ENCODE measurements around the gene SPTLC1. TPM values are rescaled to one million over a fixed set of nuclear protein-coding genes. Genes with fewer than 3 reads are reported as not detected.
A peak's percentile ranks its signal among the peaks of the same experiment; 100 is the strongest.
"Not testable (repeated sequence)": the region's sequence is repeated elsewhere in the genome, so short reads cannot be mapped to it uniquely, and the experiment has no call there.

Gene SPTLC1
- total RNA-seq, 1 experiment from 2014 or later, result 68.0 TPM

DNA sequence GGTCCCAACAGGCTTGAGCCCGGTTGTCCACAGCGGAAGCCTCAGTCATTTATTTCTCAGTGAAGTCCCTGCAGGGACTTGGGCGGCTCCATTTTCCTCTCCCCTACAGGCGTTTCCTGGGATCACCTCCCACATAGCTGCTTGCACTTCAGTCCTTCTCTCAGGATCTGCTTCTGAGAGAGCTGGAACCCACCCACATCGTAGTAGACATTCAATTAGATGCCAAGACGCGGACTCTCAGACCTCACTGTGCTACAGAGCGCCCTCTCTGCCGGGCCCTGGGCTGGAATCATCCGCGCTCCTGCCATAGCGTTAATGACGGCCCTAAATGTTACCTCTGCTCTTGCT is 111.2 kb downstream of the SPTLC1 start:
- intact Hi-C loops (cut with micrococcal nuclease), result no loop called here
- no peaks in the 10 kb centered on the region for H3K36me3 Mint-ChIP-seq (ENCODE audit: insufficient read depth, unreplicated experiment)
- TF ChIP-seq, protein P1, sequence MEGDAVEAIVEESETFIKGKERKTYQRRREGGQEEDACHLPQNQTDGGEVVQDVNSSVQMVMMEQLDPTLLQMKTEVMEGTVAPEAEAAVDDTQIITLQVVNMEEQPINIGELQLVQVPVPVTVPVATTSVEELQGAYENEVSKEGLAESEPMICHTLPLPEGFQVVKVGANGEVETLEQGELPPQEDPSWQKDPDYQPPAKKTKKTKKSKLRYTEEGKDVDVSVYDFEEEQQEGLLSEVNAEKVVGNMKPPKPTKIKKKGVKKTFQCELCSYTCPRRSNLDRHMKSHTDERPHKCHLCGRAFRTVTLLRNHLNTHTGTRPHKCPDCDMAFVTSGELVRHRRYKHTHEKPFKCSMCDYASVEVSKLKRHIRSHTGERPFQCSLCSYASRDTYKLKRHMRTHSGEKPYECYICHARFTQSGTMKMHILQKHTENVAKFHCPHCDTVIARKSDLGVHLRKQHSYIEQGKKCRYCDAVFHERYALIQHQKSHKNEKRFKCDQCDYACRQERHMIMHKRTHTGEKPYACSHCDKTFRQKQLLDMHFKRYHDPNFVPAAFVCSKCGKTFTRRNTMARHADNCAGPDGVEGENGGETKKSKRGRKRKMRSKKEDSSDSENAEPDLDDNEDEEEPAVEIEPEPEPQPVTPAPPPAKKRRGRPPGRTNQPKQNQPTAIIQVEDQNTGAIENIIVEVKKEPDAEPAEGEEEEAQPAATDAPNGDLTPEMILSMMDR (IDR thresholded peaks at IDR 0.05; ENCODE audit: unreplicated experiment), result no peak
- no TSS peak for BruUV-seq (replicated peaks)
- no peaks in the 10 kb centered on the region for H3K4me1 Mint-ChIP-seq (ENCODE audit: insufficient read depth, unreplicated experiment)
- H3K4me3 Mint-ChIP-seq (ENCODE audit: unreplicated experiment), result no peak overlapping the region
- POLR2A ChIA-PET, result no interaction called here
- CTCF ChIA-PET, result no interaction called here
- no peak overlapping the region for H3K27ac Mint-ChIP-seq (ENCODE audit: low read depth, unreplicated experiment)
- H3K9me3 Mint-ChIP-seq (ENCODE audit: unreplicated experiment), result no peaks in the 10 kb centered on the region
- no peak for DNase-seq (ENCODE audit: unreplicated experiment)
- H3K27me3 Mint-ChIP-seq (ENCODE audit: insufficient read depth, unreplicated experiment), result peaks cover 34% of the 10 kb centered on the region

GRCh38 chr9:92003308-92004044 is 111.7 kb downstream of the SPTLC1 start:
- Mint-ChIP-seq H3K27me3 (ENCODE audit: insufficient read depth, unreplicated experiment) (peaks cover 39% of the 10 kb centered on the region), H3K27ac (ENCODE audit: low read depth, unreplicated experiment) (no peak overlapping the region), H3K9me3 (ENCODE audit: unreplicated experiment) (no peaks in the 10 kb centered on the region), H3K4me3 (ENCODE audit: unreplicated experiment) (no peak overlapping the region), H3K36me3 (ENCODE audit: insufficient read depth, unreplicated experiment) (no peaks in the 10 kb centered on the region), H3K4me1 (ENCODE audit: insufficient read depth, unreplicated experiment) (no peaks in the 10 kb centered on the region)
- POLR2A ChIA-PET, result interaction anchor here (0.6 kb wide), 1 partner anchor 401 kb away, joined by 3 read pairs; no protein-coding TSS in a partner anchor
- CTCF ChIA-PET, result interaction anchor here (0.7 kb wide), 1 partner anchor 58 kb away, joined by 3 read pairs; no protein-coding TSS in a partner anchor
- intact Hi-C loops (cut with micrococcal nuclease), result no loop called here
- no peak for DNase-seq (ENCODE audit: unreplicated experiment)
- no TSS peak for BruUV-seq (replicated peaks)
- TF ChIP-seq, protein P1 (IDR thresholded peaks at IDR 0.05; ENCODE audit: unreplicated experiment), result no peak

DNA sequence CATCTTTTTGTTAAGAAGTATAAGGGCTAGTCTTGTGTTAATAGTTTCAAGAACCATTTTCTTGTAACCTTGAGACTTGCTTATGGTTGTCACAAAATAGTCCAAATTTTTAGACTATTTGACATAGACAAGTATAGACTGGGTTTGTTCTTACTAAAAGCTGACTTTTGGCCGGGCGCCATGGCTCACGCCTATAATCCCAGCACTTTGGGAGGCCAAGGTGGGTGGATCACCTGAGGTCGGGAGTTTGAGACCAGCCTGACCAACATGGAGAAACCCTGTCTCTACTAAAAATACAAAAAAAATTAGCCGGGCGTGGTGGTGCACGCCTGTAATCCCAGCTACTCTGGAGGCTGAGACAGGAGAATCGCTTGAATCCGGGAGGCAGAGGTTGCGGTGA is 113.3 kb downstream of the SPTLC1 start:
- H3K4me3 Mint-ChIP-seq (ENCODE audit: unreplicated experiment); intact Hi-C loops (cut with micrococcal nuclease); DNase-seq (ENCODE audit: unreplicated experiment); H3K27ac Mint-ChIP-seq (ENCODE audit: low read depth, unreplicated experiment); POLR2A ChIA-PET; H3K36me3 Mint-ChIP-seq (ENCODE audit: insufficient read depth, unreplicated experiment); H3K4me1 Mint-ChIP-seq (ENCODE audit: insufficient read depth, unreplicated experiment); H3K9me3 Mint-ChIP-seq (ENCODE audit: unreplicated experiment); CTCF ChIA-PET; BruUV-seq (replicated peaks): not testable (repeated sequence)
- H3K27me3 Mint-ChIP-seq (ENCODE audit: insufficient read depth, unreplicated experiment), result peaks cover 39% of the 10 kb centered on the region

DNA sequence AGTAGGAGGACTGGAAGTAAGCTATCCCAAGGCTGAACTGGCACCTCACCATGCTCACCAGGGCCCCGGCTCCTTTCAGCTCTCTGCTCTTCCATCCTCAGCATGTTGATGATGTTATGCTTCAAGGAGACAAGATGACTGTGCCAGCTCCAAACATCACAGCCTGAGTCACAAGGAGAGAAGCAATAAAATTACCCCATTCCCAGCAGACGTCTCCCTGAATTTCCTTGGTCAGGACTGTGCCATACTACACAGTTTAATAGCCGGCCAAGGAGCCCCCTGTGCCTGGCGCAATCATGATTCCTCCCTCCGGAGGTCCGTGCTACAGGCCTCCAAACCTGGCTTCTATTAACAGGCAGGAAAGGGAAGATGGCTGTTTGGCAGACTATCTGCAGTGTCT is 114.0 kb downstream of the SPTLC1 start:
- POLR2A ChIA-PET, result no interaction called here
- TF ChIP-seq, protein P1 (IDR thresholded peaks at IDR 0.05; ENCODE audit: unreplicated experiment), result no peak
- H3K9me3 Mint-ChIP-seq (ENCODE audit: unreplicated experiment), result no peaks in the 10 kb centered on the region
- CTCF ChIA-PET, result interaction anchor here (0.6 to 1.4 kb wide), 2 partner anchors 20 to 46 kb away, joined by 3 read pairs; no protein-coding TSS in a partner anchor
- intact Hi-C loops (cut with micrococcal nuclease), result no loop called here
- BruUV-seq (replicated peaks), result no TSS peak
- peaks cover 41% of the 10 kb centered on the region for H3K27me3 Mint-ChIP-seq (ENCODE audit: insufficient read depth, unreplicated experiment)
- H3K4me3 Mint-ChIP-seq (ENCODE audit: unreplicated experiment), result no peak overlapping the region
- no peak overlapping the region for H3K27ac Mint-ChIP-seq (ENCODE audit: low read depth, unreplicated experiment)
- DNase-seq (ENCODE audit: unreplicated experiment), result peak; percentile 21
- H3K4me1 Mint-ChIP-seq (ENCODE audit: insufficient read depth, unreplicated experiment), result no peaks in the 10 kb centered on the region
- no peaks in the 10 kb centered on the region for H3K36me3 Mint-ChIP-seq (ENCODE audit: insufficient read depth, unreplicated experiment)

All from MCF 10A (cell line).